Measurements from ENCODE around the gene KIAA0232.

GRCh38 chr4:6918338-6918737, 135.8 kb downstream of the KIAA0232 start:
- no peak for TF ChIP-seq CTCF (IDR thresholded peaks at IDR 0.05; ENCODE audit: low read depth, low read length)
- no peak for TF ChIP-seq POLR2A (IDR thresholded peaks at IDR 0.05; ENCODE audit: extremely low read depth, insufficient read length)
- TF ChIP-seq, protein P1, sequence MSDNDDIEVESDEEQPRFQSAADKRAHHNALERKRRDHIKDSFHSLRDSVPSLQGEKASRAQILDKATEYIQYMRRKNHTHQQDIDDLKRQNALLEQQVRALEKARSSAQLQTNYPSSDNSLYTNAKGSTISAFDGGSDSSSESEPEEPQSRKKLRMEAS (IDR thresholded peaks at IDR 0.05; ENCODE audit: low read depth, low read length) = no peak
- no peak for TF ChIP-seq MYC (IDR thresholded peaks at IDR 0.05; ENCODE audit: low read depth, low read length)

Measured in NB4 (cell line).